NCI-H146 treated with DMSO at 0.1 percent for 48 hours (cell line): ENCODE results near the gene CXCL16.
"Not testable (repeated sequence)": the region's sequence is repeated elsewhere in the genome, so short reads cannot be mapped to it uniquely, and the experiment has no call there.

ENCODE experiments used
- DNase-seq: peaks from one replicate; lab custom pipeline; 2025; ENCODE audit not compliant: unreplicated experiment; lab: John Stamatoyannopoulos, UW

The CXCL16 gene

DNA sequence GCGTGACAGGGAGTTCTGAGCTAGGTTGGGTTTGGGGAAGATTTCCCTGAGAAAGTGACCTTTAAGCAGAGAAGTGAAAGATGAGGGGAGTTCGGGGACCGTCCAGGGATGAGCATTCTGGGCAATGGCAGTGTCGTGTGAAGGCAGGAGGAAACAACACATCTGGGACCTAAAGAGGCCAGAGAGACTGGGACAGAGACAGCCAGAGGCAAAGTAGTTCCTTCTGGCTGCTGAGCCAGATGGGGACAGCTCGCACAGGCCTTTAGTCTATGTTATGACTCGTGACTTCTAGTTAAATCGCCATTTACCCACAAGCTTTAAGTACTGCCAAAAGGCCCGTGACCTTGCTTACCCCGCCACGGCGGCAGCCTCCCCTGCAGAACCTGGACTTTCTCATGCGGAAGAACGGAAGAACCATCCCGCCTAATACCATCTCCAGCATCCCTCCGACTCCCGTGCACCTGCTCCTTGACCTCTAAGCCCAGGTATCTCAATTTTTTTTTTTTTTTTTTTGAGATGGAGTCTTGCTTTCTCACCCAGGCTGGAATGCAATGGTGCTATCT is 17.0 kb downstream of the CXCL16 start:
- no peak for DNase-seq

GRCh38 chr17:4721203-4722135 is 18.3 kb downstream of the CXCL16 start:
- DNase-seq = no peak

- DNase-seq = no peak
Measured at GRCh38 chr17:4720787-4721186, 18.9 kb downstream of the CXCL16 start.

DNA sequence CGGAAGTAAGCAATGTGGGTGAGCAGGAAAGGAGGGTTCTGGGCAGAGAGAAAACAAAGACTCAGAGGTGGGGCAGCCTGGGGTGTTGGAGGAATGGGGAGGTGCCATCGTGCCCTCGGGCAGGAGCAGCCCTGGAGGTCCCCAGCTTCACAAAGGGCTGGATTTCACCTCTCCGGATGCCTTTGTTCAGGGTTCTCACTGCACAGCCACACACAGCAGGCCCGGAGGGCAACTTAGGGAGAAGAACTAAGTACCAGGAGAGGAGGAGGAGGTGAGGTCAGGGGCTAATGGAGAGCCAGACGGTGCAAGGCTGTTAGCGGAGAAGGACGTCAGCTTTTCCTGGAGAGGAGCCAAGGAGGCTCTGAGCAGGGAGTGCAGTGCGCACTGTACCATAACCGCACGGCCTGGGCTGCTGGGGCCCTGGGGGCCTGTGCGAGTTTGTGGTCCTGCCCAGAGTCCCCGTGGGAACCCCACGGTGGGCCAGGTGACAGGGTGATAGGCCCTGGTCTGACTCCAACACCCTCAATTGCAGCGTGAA is 20.0 kb downstream of the CXCL16 start:
- DNase-seq = no peak

DNA sequence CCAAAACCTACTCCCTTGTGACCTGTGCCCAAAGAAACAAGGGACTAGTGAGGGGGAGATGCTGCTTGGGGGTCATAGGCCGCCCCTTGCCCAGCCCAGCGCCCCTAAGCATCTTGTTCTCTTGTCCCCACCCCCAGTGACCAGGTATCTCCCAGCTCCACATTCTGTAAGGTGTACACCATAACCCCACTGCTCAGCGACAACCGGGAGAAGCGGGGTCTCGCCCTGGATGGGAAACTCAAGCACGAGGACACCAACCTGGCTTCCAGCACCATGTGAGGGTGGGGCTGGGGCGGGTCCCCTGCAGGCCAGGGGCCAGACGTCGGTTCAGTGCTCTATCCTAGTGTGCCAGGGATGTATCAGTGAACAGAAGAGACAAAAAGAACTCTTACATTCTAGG is 20.6 kb downstream of the CXCL16 start:
- no peak for DNase-seq

GRCh38 chr17:4718276-4718675 is 21.5 kb downstream of the CXCL16 start:
- DNase-seq = no peak

DNA sequence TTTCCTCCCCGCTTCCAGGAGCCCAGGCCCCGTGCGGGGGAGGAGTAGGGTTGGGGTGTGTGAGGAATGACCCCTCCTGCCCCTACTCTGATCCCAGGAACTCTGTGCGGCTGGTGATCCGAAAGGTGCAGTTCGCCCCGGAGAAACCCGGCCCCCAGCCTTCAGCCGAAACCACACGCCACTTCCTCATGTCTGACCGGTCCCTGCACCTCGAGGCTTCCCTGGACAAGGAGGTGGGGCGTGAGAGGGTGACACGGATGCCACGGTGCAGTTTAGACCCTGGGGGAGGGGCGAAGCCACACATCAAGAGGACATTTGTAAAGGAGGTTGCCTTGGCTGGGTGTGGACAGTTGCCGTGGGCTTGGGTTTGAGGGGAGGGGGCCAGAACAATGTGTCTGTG is 21.9 kb downstream of the CXCL16 start:
- DNase-seq = no peak

GRCh38 chr17:4716081-4716480 is 23.6 kb downstream of the CXCL16 start:
- DNase-seq = no peak

DNA sequence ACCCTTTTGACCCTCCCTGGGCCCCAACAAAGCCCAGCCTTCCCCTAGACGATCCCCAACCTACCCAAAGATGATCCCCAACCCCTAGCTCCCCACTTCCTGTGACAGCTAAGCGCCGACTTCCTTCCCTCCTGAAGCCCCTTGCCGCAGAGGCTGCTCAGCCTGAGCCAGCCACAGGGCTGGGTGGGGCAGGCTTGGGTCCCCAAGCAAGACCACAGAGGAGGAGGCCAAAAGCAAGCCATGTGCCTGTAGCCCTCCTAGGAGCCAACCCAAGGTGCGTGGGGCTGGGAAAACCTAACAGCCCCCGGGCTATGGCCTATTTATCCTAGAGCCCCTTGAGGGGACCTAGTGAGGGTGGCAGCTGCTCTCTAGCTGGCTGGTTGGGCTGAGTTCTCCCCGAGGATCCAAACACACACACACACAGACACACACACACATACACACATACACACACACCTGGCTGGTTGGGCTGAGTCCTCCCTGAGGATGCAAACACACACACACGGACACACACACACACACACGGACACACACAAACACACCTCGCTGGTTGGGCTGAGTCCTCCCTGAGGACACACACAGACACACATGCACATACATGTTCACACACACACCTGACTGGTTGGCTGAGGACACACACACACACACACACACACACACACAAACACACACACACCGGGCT is 24.5 kb downstream of the CXCL16 start:
- DNase-seq = no peak

DNA sequence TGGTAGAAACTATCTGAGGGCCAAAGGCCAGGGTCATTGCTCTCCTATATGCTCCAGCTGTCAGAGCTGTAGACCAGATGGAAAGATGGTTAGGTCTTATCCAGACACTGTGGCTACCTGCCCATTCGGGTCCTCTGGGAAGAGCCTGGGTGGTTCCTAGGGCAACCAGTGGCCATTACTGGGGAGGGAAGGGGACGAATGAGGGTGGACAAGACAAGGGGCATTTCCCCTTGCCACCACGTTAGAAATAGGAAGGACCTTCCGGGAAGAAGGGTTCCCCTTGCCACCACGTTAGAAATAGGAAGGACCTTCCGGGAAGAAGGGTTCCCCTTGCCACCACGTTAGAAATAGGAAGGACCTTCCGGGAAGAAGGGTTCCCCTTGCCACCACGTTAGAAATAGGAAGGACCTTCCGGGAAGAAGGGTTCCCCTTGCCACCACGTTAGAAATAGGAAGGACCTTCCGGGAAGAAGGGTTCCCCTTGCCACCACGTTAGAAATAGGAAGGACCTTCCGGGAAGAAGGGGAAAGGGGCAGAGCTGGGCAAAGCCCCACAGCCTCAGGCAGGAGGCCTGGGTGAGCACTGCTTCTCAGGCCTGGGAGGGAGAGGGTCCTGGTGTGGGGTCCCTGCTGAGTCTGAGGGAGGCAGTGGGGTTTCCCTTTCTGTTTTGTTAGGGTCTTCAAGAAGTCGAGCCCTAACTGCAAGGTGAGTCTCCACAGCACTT is 25.2 kb downstream of the CXCL16 start:
- not testable (repeated sequence) for DNase-seq

DNA sequence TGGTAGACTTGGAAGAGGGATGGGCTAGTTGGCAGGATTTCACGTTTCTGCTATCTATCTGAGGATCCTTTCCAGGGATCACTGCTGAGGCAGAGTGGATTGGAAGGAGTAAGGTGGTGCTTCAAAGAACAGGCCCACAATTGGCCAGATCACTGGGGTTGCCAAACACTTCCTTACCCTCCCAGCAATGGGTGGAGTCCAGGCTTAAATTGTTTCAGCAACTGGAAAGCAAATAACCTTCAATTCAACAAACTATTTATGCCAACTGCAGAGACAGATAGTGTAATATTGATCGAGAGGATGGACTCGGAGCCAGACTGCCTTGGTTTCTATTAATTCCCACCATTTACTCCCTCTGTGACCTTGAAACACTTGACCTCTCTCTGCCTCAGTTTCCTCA is 27.2 kb downstream of the CXCL16 start:
- DNase-seq = no peak

DNA sequence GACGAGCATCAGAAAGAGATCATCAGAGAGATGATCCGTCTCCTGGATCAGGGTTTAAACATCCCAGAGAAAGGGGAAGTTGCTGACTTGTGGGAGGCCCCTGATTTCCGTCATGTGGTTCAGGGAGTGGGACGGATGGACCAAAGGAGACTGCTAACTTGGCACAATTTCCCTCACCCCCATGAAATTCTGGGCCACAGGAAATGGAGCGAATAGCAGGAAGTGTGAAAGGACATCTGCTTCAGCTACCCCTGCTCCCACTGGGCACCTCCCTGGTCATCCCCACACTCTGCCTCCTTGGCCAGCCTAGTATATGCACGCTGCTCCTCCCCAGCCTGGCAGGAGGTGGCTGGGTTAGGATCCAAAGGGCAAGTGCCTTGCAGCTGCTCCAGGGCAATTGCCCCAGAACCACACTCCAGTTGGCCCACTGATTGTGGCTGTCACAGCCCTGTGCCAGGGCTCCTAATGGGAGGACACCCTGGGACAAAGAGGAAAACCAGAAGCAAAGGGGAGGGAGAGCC is 28.0 kb downstream of the CXCL16 start:
- no peak for DNase-seq

DNA sequence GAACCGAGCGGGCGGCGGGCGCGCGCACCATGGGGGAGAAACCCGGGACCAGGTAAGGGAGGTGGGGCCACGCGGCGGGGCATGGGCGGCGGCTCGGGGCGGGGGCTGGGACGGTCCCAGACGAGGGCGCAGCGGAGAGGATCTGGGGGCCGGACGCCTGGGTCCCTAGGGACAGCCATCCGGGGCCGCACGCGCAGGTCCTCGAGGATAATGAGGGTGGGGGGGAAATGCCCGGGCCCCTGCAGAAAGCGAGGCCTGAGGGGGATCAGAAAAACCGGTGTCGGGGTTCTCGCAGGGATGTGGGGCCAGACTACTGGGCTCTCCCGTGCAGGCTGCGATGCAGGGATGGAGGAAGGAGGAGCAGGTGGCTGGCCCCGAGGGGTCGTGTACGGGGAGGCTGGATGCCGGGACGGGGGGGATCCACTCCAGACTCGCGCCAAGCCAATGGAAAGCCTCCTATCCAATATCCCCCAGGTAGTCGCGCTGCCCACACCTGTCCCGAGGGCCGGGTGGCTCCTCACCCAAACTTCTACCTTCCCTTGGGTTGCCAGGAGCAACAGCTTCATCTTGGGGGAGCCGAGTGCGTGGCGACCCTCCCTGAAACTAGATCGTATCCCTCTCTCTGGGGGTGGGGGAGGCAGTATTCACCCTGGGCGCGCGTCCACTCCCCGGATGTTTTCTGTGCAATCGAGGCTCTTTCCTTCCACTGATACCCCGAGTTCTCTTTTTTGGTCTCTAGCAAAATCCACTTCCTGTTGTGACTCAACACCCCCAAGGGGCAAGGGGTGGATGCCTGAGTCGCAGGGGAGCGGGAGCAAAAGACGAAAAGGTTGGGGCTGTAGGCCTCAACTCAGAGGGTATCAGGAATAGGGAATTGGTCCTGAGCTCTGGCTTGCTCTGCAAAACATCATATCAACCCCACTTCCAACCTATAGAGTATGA is 28.8 kb downstream of the CXCL16 start:
- DNase-seq = no peak

GRCh38 chr17:4709794-4710692 is 29.7 kb downstream of the CXCL16 start, which contains the start of gene ARRB2:
TSS of gene ARRB2 (plus strand) at chr17:4710632. CDS start at chr17:4710722, 90 bp downstream.
- peak; percentile 98 for DNase-seq

DNA sequence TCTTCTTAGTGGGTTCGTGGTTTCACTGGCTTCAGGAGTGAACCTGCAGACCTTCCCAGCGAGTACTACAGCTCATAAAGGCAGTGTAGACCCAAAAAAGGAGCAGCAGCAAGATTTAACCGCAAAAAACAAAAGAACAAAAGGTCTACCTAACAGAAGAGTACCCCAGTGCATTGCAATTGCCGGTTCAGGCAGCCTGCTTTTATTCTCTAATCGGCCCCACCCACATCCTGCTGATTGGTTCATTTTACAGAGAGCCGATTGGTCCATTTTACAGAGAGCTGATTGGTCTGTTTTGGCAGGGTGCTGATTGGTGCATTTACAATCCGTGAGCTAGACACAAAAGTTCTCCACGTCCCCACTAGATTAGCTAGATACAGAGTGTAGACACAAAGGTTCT is 31.3 kb downstream of the CXCL16 start:
- DNase-seq = peak; percentile 4

DNA sequence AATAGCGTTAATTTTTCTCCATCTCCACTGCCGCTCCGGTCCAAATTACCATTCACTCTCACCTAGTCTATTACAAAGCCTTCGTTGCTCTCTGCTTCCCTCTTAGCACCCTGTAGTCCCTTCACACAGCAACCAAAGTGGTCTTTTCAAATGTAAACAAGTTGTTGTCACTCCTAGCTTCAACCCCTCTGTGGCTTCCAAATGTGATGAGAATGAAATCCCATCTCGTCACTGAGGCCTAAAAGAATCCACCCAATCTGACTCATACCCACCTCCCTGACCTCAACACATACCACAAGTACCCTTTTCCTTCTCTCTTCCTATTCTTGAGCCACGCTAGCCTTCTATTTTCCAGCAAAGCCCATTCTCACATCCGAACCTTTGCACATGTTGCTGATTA is 33.6 kb downstream of the CXCL16 start:
- DNase-seq = no peak

DNA sequence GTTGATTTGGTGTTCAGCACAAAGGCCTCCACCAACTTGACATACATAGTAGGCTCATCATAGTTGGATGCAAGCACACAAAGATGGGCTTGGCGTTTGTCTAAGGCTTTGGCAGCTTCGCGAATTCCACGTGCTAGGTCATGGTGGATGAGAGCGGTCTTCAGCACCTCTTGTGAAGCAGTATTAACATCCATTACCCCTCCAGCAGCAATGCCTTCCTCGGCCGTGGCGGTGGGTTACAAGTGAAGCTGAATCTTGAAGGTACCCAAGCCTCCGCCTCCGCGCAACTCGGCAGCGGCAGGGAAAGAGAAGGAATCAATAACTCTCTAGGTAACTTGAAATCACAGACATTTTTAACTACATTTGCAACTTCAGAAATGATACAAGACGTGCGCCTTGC is 34.7 kb downstream of the CXCL16 start:
- no peak for DNase-seq

DNA sequence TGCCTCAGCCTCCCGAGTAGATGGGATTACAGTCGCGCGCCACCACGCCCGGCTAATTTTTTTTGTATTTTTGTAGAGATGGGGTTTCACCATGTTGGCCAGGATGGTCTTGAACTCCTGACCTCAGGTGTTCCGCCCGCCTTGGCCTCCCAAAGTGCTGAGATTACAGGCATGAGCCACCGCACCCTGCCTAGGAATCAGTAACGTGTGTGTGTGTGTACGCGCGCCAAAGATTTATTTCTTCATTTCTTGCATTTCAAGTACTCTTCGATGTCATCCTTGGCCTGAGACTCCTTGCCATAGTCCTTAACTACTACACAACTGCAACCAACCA is 35.2 kb downstream of the CXCL16 start:
- not testable (repeated sequence) for DNase-seq

DNA sequence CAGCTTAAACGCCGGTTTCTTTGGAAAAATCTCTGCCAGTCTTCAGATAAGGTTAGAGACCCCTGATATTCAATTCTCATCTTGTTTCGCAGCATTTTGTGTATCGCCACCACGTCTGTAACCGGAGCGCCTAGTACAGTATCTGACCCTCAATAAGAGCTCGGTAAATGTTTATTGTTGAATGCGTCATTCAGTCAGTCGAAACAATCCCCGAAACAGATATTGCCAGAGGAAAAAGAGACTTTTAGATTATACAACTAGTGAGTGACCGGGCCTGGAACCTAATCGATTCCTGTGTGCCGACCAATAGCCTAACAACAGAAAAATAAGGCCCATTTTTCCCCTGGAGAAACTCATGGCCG is 36.4 kb downstream of the CXCL16 start:
- DNase-seq = no peak
